Choroid plexus epithelial cell (primary cell): ENCODE measurements around the gene MXD3.
"Not testable (repeated sequence)": the region's sequence is repeated elsewhere in the genome, so short reads cannot be mapped to it uniquely, and the experiment has no call there.

Experiments
- DNase-seq: peaks from one replicate; pipeline ENCODE4 v3.0.0-alpha.2; 2010; ENCODE audit warnings: low read depth
- H3K4me3 ChIP-seq: 2 replicates; pipeline ENCODE4 v1.5.1; 2011; ENCODE audit warnings: low read depth, mild to moderate bottlenecking, control low read depth, low read length, moderate library complexity
- TF ChIP-seq, protein P1 (sequence below): conservative IDR thresholded peaks from 2 replicates; pipeline ENCODE4 v1.5.1; 2011; ENCODE audit warnings: low read depth, mild to moderate bottlenecking, control low read depth, inconsistent platforms, low read length, moderate library complexity

Gene MXD3

DNA sequence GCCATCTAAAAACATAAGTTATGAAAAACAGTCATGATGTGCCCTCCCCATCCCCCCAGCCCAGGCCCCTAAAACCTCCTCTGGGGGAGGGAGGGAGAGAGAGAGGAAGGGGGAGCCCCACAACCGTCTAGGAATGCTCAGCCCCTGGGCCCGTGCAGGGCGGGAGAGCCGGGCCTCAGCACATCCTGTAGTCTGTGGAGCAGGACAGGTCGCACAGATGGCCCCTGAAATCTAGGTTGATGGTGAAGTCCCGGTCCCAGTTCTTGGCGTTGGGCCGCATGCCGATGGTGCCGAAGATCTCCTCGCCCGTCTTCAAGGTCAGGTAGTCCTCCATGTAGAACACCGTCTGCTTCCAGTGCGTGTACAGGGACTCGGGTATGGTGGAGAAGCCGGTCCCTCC, 46.3 kb downstream of the MXD3 start:
- no peak for DNase-seq
- no peak overlapping the region for H3K4me3 ChIP-seq
- TF ChIP-seq, protein P1, sequence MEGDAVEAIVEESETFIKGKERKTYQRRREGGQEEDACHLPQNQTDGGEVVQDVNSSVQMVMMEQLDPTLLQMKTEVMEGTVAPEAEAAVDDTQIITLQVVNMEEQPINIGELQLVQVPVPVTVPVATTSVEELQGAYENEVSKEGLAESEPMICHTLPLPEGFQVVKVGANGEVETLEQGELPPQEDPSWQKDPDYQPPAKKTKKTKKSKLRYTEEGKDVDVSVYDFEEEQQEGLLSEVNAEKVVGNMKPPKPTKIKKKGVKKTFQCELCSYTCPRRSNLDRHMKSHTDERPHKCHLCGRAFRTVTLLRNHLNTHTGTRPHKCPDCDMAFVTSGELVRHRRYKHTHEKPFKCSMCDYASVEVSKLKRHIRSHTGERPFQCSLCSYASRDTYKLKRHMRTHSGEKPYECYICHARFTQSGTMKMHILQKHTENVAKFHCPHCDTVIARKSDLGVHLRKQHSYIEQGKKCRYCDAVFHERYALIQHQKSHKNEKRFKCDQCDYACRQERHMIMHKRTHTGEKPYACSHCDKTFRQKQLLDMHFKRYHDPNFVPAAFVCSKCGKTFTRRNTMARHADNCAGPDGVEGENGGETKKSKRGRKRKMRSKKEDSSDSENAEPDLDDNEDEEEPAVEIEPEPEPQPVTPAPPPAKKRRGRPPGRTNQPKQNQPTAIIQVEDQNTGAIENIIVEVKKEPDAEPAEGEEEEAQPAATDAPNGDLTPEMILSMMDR = no peak

DNA sequence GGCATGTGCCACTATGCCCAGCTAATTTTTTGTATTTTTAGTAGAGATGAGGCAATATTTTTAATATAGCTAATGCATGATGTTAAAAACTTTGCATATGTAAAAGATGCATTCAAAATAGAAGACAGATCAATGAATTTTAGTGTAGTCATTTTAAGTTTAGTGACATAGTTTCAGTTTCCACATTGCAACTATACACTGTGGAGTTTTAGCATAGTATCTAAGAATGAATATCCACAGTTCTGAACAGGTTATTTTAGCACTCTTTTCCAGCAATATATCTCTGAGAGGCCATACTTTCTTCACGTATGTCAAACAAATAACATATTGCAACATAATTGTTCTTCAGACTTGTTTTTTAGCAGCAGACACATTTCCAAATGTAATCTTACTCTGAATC, 47.5 kb downstream of the MXD3 start:
- no peak overlapping the region for H3K4me3 ChIP-seq
- TF ChIP-seq, protein P1 = no peak
- DNase-seq = no peak

DNA sequence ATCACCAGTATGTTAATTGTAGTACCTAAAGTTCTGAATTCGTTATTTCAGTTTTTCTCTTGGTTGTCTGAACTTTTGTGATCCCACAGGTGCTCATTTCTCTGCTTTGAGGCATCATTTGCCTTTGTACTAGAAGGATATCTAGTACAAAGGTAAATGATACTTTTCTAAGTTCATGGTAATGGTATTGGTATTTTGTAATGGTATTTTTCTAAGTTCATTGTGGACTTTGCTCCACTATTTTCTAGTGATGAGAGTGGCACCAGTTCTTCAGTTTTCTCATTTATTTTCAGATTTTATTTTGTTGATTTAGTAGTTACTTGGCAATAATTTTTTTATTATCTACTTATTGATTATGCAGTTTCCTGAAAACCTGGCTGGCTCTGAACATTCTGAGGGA, 50.2 kb downstream of the MXD3 start:
- DNase-seq = no peak
- no peak overlapping the region for H3K4me3 ChIP-seq
- TF ChIP-seq, protein P1 = no peak

DNA sequence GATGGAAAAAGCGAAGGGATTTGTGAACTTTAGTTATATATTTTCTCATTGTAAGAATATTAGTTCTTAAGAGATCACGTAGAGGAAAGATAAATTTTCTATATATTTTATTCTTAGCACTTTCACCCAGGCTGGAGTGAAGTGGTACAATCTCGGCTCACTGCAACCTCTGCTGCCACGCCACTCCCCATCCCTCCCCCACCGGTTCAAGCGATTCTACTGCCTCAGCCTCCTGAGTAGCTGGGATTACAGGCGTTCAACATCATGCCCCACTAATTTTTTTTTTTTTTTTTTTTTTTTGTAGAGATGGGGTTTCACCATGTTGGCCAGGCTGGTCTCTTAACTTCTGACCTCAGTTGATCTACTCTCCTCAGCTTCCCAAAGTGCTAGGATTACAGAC, 50.7 kb downstream of the MXD3 start:
- no peak for DNase-seq
- TF ChIP-seq, protein P1 = no peak
- no peak overlapping the region for H3K4me3 ChIP-seq

DNA sequence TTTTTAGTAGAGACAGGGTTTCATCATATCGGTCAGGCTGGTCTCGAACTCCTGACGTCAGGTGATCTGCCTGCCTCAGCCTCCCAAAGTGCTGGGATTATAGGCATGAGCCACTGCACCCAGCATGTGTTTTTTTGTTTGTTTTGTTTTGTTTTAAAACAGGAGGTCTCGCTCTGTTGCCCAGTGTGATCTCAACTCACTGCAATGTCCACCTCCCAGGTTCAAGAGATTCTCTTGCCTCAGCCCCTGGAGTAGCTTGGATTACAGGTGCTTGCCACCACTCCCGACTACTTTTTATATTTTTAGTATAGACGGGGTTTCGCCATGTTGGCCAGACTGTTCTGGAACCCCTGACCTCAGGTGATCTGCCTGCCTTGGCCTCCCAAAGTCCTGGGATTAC, 53.0 kb downstream of the MXD3 start:
- H3K4me3 ChIP-seq, DNase-seq: not testable (repeated sequence)
